IPS-20b (cell line): ENCODE measurements around the gene CHCHD2.
"Not testable (repeated sequence)": the region's sequence is repeated elsewhere in the genome, so short reads cannot be mapped to it uniquely, and the experiment has no call there.

Source experiments
- H3K27ac ChIP-seq: one replicate; pipeline ENCODE4 v1.5.1; 2013; ENCODE audit warnings: low read length
- H3K27me3 ChIP-seq: 2 replicates; pipeline ENCODE4 v1.6.1; 2013; ENCODE audit warnings: mild to moderate bottlenecking, low read length, inconsistent platforms; ENCODE audit not compliant: insufficient read depth
- H3K36me3 ChIP-seq: 2 replicates; pipeline ENCODE4 v1.6.1; 2013; ENCODE audit warnings: low read depth, mild to moderate bottlenecking, inconsistent platforms, low read length, moderate library complexity; ENCODE audit not compliant: insufficient read depth
- H3K4me1 ChIP-seq: 2 replicates; pipeline ENCODE4 v1.6.1; 2013; ENCODE audit warnings: mild to moderate bottlenecking, control low read depth, inconsistent platforms, low read length, moderate library complexity; ENCODE audit not compliant: insufficient read depth
- H3K4me3 ChIP-seq: 2 replicates; pipeline ENCODE4 v1.5.1; 2013; ENCODE audit warnings: mild to moderate bottlenecking, low read length, inconsistent platforms
- H3K9ac ChIP-seq: 2 replicates; pipeline ENCODE4 v1.6.1; 2013; ENCODE audit warnings: low read depth, mild to moderate bottlenecking, inconsistent platforms, low read length, moderate library complexity
- H3K9me3 ChIP-seq: 2 replicates; pipeline ENCODE4 v1.6.1; 2013; ENCODE audit warnings: mild to moderate bottlenecking, low read depth, low read length, inconsistent platforms; ENCODE audit not compliant: insufficient read depth

Gene CHCHD2

DNA sequence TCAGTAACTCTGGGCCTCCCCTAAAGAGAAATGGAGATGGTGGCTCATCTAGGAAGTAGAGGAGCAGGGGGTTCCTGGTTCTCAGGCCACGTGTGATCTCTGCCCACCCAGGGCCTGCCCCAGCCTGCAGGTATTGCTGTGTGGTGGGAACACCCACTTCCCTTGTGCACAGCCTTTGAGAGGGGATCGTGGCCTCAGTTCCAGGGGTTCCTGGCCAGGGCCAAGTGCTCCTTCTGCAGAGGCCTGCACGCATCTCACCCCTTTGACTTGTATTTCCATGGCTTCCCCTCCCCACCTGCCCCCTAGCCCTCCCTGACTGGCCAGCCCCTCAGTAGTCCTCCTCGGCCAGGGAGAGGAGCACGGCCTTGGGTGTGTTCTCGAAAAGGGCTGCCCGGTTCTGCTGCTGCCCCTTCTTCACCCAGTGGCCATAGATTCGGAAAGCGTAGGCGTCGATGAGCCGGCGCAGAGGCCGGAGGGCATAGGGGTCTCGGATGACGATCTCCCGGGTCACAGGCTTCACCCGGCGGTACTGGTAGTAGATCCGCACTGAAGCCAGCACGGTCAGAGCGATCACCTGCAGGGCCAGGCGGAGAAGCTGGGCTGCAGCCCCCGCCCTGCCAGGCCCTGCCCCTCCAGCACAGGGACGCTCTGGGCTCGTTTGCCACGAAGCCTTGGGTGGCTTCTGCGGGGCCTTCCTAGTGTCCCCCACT, 25.4 kb downstream of the CHCHD2 start:
- not testable (repeated sequence) for H3K27me3 ChIP-seq, H3K4me1 ChIP-seq, H3K9ac ChIP-seq, H3K9me3 ChIP-seq, H3K27ac ChIP-seq, H3K4me3 ChIP-seq
- H3K36me3 ChIP-seq: peaks cover 31% of the 10 kb centered on the region

DNA sequence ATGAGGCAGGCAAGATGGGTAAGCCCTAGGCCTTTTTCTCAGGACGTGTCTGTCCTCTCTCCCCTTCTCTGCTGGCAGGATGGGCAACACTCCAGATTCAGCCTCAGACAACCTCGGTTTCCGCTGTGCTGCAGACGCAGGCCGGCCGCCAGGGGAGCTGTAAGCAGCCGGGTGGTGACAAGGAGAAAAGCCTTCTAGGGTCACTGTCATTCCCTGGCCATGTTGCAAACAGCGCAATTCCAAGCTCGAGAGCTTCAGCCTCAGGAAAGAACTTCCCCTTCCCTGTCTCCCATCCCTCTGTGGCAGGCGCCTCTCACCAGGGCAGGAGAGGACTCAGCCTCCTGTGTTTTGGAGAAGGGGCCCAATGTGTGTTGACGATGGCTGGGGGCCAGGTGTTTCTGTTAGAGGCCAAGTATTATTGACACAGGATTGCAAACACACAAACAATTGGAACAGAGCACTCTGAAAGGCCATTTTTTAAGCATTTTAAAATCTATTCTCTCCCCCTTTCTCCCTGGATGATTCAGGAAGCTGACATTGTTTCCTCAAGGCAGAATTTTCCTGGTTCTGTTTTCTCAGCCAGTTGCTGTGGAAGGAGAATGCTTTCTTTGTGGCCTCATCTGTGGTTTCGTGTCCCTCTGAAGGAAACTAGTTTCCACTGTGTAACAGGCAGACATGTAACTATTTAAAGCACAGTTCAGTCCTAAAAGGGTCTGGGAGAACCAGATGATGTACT, 26.7 kb downstream of the CHCHD2 start:
- no peak overlapping the region for H3K27ac ChIP-seq
- H3K9ac ChIP-seq: no peak overlapping the region
- no peaks in the 10 kb centered on the region for H3K27me3 ChIP-seq
- no peaks in the 10 kb centered on the region for H3K4me1 ChIP-seq
- H3K4me3 ChIP-seq: no peak overlapping the region
- H3K36me3 ChIP-seq: peaks cover 34% of the 10 kb centered on the region
- no peaks in the 10 kb centered on the region for H3K9me3 ChIP-seq

- H3K9me3 ChIP-seq: no peaks in the 10 kb centered on the region
- H3K36me3 ChIP-seq: peaks cover 37% of the 10 kb centered on the region
- no peaks in the 10 kb centered on the region for H3K4me1 ChIP-seq
- no peak overlapping the region for H3K9ac ChIP-seq
- no peak overlapping the region for H3K27ac ChIP-seq
- H3K27me3 ChIP-seq: no peaks in the 10 kb centered on the region
- no peak overlapping the region for H3K4me3 ChIP-seq
Observed at GRCh38 chr7:56078196-56078595, 28.1 kb downstream of the CHCHD2 start.

GRCh38 chr7:56077681-56078080, 28.6 kb downstream of the CHCHD2 start:
- Histone ChIP-seq H3K36me3 (peaks cover 42% of the 10 kb centered on the region), H3K27ac (no peak overlapping the region)

GRCh38 chr7:56074371-56074791, 31.9 kb downstream of the CHCHD2 start:
- Histone ChIP-seq H3K9me3 (no peaks in the 10 kb centered on the region), H3K9ac (no peak overlapping the region), H3K4me1 (no peaks in the 10 kb centered on the region), H3K4me3 (no peak overlapping the region), H3K27ac (no peak overlapping the region), H3K36me3 (peaks cover 55% of the 10 kb centered on the region), H3K27me3 (no peaks in the 10 kb centered on the region)

More at GRCh38 chr7:56077681-56078080, 28.6 kb downstream of the CHCHD2 start:
- H3K4me1 ChIP-seq: no peaks in the 10 kb centered on the region
- no peak overlapping the region for H3K9ac ChIP-seq
- H3K9me3 ChIP-seq: no peaks in the 10 kb centered on the region
- H3K4me3 ChIP-seq: no peak overlapping the region
- H3K27me3 ChIP-seq: no peaks in the 10 kb centered on the region

GRCh38 chr7:56066376-56066775, 39.9 kb downstream of the CHCHD2 start:
- not testable (repeated sequence) for H3K27ac ChIP-seq, H3K4me1 ChIP-seq, H3K27me3 ChIP-seq, H3K9ac ChIP-seq, H3K4me3 ChIP-seq, H3K9me3 ChIP-seq
- peaks cover 58% of the 10 kb centered on the region for H3K36me3 ChIP-seq

DNA sequence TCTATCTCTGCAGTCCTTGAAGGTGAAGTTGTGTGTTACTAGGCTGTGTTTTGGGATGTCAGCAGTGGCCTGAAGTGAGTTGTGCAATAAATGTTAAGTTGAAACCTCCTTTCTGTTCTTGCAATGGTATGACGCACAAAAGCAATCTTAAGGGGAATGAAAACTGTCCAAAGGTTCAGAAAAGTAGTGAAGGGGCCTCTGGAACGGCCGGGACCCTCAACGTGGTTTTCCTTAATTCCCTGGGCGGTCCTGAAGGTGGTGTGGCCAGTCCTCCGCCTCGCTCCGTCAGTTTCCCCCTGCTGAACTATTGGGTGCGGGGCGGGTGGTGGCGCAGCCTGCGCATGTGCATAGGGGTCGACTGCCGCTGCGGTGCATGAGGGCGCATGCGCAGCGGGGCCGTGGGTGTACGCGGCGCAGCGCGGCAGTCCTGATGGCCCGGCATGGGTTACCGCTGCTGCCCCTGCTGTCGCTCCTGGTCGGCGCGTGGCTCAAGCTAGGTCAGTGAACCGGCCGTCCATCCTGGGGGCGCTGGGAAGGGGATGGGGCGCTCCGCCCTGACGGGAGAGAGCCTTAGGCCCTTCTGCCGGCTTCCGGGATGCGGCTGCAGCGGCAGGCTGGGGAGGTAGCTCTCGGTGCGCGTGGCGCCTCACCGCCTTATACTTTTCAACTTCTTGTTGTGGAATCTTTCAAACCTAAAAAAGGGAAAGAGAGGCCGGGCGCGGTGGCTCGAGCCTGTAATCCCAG, 42.2 kb downstream of the CHCHD2 start, which contains the start of gene SUMF2:
TSS of gene SUMF2 (plus strand) at position 405 of the 744 bp plus-strand sequence. CDS start at position 431, 26 bp downstream.
- H3K4me1 ChIP-seq: no peaks in the 10 kb centered on the region
- peaks cover 60% of the 10 kb centered on the region for H3K36me3 ChIP-seq
- H3K9me3 ChIP-seq: no peaks in the 10 kb centered on the region

GRCh38 chr7:56063500-56063881, 42.8 kb downstream of the CHCHD2 start:
- Histone ChIP-seq H3K4me1 (no peaks in the 10 kb centered on the region), H3K27me3 (no peaks in the 10 kb centered on the region), H3K27ac (no peak overlapping the region), H3K36me3 (peaks cover 60% of the 10 kb centered on the region), H3K9ac (peak overlapping the region; percentile 29; the same call in 1 of the 2 replicates), H3K9me3 (no peaks in the 10 kb centered on the region), H3K4me3 (peak overlapping the region; percentile 85; the same call in 1 of the 2 replicates)

More for the DNA sequence above, 42.2 kb downstream of the CHCHD2 start, which contains the start of gene SUMF2:
- H3K4me3 ChIP-seq: peak within 1 kb of the TSS; percentile 85
- H3K27me3 ChIP-seq: no peaks in the 10 kb centered on the region
- H3K9ac ChIP-seq: peak within 1 kb of the TSS; percentile 95
- no peak within 1 kb of the TSS for H3K27ac ChIP-seq

- H3K4me3 ChIP-seq: no peak overlapping the region
- peaks cover 66% of the 10 kb centered on the region for H3K36me3 ChIP-seq
- no peaks in the 10 kb centered on the region for H3K9me3 ChIP-seq
- no peaks in the 10 kb centered on the region for H3K27me3 ChIP-seq
- H3K4me1 ChIP-seq: no peaks in the 10 kb centered on the region
- no peak overlapping the region for H3K27ac ChIP-seq
- H3K9ac ChIP-seq: no peak overlapping the region
Observed at GRCh38 chr7:56062382-56062781, 43.9 kb downstream of the CHCHD2 start.

DNA sequence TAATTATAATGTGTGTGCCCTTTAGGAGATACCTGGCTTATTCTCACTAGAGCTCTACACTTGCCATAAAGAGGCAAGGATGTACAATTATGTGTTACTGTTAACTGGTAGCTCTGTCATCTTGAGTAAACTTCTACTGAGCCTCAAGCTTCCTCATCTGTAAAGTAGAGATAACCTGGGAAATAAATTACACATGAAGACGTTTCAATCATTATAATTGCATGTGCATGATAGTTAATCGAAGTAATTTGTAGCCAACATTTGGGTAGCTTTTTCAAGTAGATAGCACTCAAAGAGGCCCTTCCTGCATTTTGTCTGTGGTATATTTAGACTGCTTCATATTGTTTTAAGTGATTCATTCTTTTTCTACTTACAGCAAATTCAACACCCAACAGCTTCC, 52.3 kb downstream of the CHCHD2 start:
- Histone ChIP-seq H3K4me3 (peak overlapping the region; percentile 92; the same call in 1 of the 2 replicates), H3K36me3 (peaks cover 68% of the 10 kb centered on the region), H3K27me3 (no peaks in the 10 kb centered on the region), H3K9me3 (no peaks in the 10 kb centered on the region), H3K9ac (peak overlapping the region; percentile 96; the same call in 1 of the 2 replicates), H3K4me1 (peaks cover 8% of the 10 kb centered on the region; the same call in 1 of the 2 replicates), H3K27ac (no peak overlapping the region)

- Histone ChIP-seq H3K4me1 (peaks cover 8% of the 10 kb centered on the region; the same call in 1 of the 2 replicates), H3K27me3 (no peaks in the 10 kb centered on the region), H3K9ac (peak overlapping the region; percentile 96; the same call in 1 of the 2 replicates), H3K9me3 (no peaks in the 10 kb centered on the region), H3K27ac (no peak overlapping the region), H3K4me3 (peak overlapping the region; percentile 92), H3K36me3 (peaks cover 62% of the 10 kb centered on the region)
Observed at GRCh38 chr7:56053379-56053778, 52.9 kb downstream of the CHCHD2 start.
